Stimulated activated CD8-positive, alpha-beta memory T cell treated with anti-CD3 and anti-CD28 coated beads, Interleukin-7, amount 100 ng/mL, for 4 hours (primary cell): ENCODE measurements around the gene ERRFI1.

ENCODE experiments used
- DNase-seq, 2 donors: peaks; one replicate each; pipeline ENCODE4 v3.0.0-alpha.2; 2020; ENCODE audit warnings: low read depth in 2 of 2

ERRFI1 gene

DNA sequence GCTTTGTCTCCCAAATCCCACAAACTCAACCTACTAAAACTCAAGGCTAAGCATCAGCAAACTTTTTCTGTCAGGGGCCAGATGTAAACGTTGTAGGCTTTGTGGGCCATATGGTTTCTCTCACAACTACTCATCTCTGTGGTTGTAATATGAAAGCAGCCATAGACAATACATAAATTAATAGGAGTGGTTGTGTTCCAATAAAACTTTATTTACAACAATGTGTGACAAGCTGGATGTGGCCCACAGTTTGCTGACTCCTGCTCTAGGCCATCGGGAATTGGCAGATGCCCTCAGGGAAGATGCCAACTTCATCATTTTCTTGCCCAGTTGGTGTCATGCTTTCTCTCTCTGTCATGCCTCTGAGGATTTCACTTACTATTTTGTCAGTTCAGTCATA is 17.5 kb upstream of the ERRFI1 start:
- DNase-seq: no peak

GRCh38 chr1:8042134-8042533 is 16.0 kb upstream of the ERRFI1 start:
- no peak for DNase-seq

GRCh38 chr1:8040586-8040985 is 14.5 kb upstream of the ERRFI1 start:
- DNase-seq: no peak

DNA sequence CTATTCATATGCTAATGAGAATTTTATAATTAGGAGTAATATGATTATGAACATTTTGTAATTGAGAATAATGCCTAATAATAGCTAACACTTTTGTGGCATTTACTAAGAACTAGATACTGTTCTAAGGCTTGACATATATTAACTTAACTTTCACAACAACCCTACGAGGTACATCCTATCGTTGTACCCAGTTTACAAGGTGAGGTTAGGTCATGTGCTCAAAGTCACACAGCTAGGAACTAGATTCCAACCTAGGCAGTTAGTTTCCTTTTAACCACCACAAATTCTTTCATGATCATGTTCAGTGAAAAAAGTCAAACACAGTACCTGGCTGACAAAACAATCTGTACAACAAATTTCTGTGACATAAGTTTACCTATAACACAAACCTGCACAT is 13.0 kb upstream of the ERRFI1 start:
- no peak for DNase-seq

DNA sequence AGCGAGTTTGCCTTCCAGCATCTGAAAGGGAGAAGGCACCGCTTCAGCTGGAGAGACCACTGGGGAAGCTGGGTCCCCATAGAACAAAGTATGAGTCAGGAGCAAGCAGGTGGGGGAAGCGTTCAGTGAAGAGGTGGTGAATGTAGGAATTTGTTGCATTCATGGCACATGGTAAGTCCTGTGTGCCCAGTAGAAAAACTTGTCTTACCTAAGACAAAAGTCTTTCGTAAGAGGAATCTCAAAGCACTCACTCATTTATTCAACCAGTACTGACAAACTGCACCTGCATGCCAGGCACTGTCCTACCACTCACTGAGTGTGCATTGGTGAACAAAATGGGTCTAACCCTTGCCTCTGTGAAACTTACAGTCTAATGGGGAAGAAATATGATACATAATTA is 9.2 kb upstream of the ERRFI1 start:
- no peak for DNase-seq

DNA sequence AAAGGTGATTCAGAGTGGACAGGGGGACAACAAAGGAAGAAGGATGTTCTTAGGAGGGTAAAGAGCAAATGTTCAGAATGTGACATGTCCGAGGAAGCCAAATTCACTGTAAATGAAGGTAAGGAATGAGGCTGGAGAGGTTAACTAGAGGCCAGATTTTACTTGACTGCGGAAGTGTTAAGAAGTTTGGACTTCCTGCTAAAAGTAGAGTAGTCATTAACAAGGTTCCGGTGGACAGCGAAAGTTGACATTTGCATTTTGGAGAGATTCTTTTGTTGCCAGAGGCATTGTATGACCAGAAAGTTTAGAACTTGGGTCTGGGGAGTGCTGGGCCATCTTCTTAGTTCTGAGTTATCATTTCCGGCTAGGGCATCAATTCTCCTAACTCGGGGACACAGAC is 7.2 kb upstream of the ERRFI1 start:
- no peak for DNase-seq

DNA sequence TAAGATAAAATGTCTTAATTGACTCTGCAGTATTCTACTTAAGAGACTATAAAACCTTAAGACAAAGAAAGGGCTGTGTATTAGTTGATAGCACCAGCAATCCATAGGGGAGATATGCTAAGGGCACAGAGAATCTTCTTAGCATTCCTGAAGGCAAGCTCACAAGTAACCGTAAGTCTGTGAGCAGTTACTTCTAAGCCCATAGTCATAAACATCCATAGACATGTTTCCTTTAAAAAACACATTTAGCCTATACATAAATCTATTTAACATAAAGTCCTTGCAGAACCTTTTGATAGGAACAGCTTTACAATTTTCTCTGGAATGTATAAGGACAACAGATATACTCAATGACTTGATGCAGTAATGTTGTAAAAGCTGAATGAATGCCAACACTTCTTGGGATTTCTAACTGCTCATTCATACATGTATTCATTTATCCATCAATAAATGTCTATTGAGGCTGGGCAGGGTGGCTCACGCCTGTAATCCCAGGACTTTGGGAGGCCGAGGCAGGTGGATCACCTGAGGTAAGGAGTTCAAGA is 6.3 kb upstream of the ERRFI1 start:
- no peak for DNase-seq

GRCh38 chr1:8031176-8031785 is 5.2 kb upstream of the ERRFI1 start:
- DNase-seq: no peak

DNA sequence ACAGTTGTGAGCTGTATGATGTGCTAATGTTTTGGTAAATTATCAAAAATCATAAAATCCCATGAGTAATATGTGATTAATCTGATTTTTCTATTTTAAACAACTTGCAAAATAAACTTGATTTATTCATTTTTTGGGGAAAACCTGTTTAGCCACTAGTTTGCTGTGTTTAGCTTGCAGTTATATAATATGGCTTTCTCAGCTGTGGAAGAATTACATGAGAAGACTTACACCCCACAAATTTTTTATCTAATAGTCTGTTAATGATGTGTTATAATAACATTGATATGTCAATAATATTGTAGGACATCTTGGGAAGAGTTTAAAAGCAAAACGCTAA is 2.4 kb upstream of the ERRFI1 start:
- DNase-seq: no peak

- no peak for DNase-seq
These were observed 1.9 kb upstream of the ERRFI1 start for GRCh38 chr1:8027748-8028570.

DNA sequence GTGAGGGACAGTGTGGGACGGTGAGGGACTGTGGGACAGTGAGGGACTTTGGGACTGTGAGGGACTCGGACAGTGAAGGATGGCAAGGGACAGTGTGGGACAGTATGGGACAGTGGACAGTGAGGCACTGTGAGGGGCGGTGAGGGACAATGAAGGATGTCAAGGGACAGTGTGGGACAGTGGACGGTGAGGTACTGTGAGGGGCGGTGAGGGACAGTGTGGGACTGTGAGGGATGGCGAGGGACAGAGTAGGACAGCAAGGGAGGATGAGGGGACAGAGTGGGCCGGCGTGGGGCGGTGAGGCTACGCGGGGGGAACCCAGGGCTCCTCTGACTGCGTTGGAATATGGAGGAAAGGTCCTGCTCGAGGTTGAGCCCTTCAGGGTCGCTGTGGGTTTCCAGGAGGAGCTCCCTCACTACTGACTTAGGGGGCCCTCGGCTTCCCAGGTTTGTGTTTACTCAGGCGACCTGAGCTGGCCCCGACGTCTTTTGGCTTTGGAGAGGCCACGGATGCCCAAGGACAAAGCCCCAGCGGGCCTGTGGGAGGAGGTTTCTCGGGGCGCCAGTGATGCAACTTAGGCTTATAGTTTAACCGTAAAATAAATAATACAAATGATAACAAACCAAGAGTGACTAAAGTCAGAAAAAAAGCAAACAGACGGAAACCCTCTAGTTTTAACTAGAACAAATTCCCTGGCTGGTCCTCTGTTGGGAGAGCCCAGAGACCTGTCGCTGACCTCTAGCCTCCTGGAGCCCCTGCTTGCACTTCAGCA is 1.1 kb upstream of the ERRFI1 start:
- DNase-seq: no peak

DNA sequence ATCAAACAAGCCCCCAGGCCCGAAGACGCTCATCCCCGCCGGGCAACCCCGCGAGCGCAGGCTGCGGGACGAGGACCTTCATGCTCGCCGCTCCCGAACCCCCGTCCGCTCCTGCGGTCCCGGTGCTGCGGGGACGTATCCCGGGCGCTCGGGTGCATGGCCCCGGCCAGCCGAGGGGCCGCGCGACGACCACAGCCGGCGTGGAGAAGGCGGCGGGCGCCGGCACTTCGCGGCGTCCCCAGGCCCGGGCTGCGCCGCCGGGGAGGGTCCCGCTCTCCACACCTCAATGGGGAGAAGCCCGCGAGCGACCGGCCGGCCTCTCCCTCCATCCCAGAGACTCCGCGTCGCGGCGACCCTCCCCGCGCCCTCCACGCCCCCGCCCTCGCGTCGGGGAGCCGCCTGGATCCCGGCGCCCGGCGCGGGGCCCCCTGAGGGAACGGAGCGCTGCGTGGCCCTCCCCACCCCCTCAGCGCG is 401 bp downstream of the ERRFI1 start:
- DNase-seq: no peak

DNA sequence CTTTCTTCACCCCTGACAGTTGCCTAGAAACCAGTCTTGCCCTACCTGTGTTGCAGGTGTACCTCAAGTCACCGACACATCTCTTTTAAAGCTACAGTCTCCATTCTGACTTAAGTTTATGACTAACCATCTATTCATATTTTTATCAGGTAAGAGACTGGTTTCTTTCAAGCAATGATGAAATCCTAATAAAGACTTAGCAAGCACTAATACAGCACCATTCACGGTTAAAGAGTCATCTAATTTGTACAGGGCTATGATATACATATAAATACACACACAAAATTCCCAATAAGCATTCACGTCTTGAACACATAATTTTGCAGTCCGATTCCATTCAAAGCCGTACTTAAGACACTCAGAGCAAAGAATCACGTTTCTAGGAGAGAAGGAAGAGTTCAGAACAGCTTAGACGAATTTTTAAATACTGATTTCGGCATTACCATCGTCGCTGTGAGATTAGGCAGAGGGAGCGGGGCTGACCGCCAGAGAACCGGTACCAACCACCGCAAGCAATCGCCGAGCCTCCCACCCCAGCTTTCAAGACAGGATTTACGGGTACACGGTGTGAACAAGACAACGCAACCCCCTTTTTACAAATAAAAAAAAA is 943 bp downstream of the ERRFI1 start:
- no peak for DNase-seq

DNA sequence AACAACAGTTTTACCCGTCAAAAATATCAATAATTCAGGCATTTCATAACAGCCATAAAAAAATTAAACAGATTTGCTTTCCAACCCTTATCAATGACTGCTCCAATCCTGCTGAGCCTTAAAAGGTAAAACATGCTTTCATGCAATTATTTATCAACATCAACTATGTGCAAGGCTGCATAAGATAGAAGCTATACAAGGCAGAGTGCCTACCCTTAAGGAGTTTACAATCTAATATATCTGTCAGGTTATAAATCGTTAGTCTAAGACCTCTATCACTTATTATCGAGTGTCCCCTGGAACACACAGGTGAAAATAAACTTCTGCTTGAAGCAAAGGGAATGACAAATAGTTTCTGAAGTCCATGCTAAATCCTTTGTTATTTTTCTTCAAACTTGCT is 1.8 kb downstream of the ERRFI1 start:
- DNase-seq: no peak

DNA sequence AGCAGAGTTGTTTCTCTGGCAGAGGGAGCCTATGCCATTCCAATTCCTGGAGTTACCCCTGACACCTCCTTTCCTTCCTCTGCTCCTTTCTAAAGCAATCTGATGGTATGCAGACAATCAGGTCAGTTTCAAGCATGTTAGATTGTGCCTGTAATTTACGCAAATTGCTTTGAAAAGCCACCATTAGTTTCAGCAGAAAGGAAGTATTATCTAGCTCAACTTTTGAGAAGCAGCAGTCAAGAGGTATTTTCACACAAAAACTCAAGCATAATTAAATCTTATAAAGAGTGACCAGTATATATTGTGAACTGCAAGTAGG is 2.2 kb downstream of the ERRFI1 start:
- no peak for DNase-seq

GRCh38 chr1:8023287-8023994 is 2.7 kb downstream of the ERRFI1 start:
- DNase-seq: no peak

DNA sequence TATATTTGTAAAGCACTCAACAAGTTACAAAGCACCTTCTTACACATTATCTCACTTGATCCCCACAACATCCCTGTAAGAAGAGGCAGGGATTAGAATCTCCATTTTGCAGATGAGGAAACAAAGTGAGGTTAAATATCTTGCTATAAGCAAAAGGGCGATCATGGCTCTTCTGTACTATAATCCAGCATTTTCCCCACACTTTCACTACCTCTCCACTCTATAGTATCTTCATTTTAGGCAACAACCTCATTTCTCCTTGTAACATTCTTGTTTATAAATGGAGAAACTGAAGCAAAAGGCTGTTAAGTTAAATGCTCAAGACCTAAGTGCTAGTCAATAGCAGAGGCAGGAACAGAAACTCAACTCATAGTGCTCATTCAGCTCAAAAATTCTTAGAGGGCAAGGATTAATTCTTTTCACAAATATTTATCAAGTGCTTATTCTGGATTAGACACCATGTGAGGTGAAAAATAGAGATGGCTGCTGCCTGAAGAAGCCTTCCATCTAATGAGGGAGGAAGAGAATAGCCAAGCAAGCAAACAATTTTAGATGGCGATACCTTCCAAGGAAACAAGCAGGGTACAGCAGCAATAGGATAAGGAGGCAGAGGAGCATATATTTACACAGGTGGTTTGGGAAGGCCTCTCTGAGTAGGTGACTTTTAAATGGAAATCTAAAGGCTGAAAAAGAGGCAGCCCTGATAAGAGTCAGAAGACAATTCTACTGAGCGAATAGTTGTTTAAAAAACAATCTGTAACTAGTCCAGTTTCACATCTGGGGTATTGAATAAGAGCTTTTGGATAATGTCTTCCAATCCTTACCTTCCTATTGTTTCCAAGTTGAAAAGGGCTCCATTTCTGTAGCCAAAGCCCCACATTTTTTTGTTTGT is 3.5 kb downstream of the ERRFI1 start:
- no peak for DNase-seq

DNA sequence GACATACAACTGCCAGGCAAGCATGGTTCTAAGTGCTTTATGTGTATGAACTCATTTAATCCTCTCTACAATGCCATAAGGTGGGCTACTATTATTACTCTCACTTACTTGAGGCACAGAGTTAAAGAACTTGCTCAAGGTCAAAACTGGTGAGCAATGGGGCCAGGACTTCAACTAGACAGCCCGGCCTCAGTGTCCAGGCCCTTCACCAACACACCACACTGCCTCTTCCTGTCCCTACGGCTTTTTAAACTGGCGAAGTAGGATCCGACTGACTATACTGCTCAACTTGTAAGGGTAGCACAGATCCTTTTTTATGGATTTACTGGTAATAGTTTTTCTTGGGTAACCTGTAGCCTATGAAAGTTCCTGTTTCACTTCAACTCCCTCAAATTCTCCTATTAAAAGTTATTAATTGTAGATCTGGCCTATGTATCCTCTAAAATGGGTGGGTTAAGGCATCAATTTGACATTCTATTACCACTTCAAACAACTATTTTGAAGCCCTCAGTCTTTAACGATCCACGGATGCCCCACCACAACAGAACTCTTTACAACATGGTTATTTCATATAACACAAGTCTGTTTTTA is 4.3 kb downstream of the ERRFI1 start:
- no peak for DNase-seq

DNA sequence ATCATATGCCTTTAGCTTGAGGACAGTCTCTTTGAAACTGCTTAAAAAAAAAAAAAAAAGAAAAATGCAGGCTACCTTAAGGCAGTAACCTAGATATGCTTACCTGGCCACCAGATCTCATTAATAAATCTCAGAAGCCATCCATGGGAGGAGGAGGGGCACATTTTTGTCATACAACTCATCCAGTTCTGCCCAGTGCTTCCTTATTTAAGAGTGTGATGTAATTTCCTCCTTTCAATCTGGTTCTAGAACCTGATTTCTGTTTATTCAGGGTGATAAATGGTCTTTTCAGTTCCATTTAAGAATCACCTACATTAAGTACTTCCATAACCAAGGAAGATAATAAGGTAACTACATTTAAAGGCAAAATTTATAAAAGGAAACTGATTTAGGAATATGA is 6.1 kb downstream of the ERRFI1 start:
- no peak for DNase-seq

DNA sequence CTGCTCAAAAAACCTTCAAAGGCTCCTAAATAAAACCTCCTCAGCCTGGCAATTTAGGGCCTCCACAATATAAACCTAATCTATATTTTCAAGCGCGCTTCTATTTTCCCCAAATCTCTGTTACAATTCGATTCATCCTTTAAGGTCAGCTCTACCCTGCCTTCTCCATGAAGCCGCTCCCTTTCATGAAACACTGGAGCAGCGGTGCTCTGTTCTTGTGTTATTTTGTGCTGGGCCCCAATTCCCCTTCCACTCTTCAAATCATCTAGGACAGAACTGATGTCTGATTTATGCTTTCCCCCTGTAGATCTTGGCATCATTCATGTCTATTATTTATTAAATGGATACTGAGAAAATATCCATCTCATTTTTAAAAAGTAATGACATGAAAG is 6.9 kb downstream of the ERRFI1 start:
- DNase-seq: no peak
